ENCODE data around the gene NFKBIL1. TPM values are rescaled to one million over a fixed set of nuclear protein-coding genes. Genes with fewer than 3 reads are reported as not detected.

The NFKBIL1 gene
- total and polyA plus RNA-seq, 9 of the 15 experiments (the other 6 are each of a cell fraction or from before 2014, with no cell fraction given): 0.49 to 33.1 (median 7.6) TPM

DNA sequence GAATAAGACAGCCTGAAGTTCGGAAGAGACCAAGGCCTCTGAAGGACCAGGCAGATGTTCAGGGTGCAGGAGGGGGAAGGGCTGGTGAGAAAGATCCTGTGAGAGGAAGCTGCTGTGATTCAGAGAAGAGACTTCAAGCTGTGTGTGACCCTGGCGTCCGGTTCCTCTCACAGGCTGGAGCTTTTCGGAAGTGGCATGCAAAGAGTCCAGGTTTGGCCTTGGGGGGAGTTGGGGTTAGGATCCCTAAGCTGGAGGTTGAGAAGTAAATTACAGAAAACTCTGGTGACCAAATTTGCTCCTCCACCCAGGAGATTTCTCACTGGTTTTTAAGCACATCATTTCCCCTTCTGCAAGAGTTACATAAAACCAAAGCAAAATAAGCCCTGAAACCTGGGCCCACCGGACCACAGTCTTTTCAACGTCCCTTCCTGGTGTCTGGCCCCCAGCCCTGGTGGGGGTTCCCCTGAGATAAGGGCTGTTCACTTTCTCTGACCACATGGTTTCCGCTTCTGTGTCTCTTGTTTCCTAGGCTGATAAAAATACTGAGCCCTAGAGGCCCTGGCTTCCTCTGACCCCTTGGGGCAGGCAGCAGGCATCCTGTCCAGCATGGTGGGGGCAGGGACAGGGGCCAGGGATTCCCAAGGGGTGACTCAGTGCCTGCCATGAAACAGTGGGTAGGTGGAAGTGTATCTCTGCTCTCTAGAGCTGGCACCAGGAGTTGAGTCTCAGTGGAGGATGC, 12.7 kb downstream of the NFKBIL1 start (continued):
- TF ChIP-seq TEAD4 (IDR thresholded peaks at IDR 0.05; ENCODE audit: low read length) (peak; percentile 60; the same call in 1 of the 2 replicates), TEAD4 (CRISPR knock-in tag; IDR thresholded peaks at IDR 0.05; ENCODE audit: borderline replicate concordance) (no peak), MEF2A (IDR thresholded peaks at IDR 0.05; ENCODE audit: control insufficient read depth, low read depth, low read length) (no peak), CBFA2T3 (IDR thresholded peaks at IDR 0.05) (peak; percentile 87), SREBF2 (CRISPR knock-in tag; IDR thresholded peaks at IDR 0.05) (no peak), MYNN (IDR thresholded peaks at IDR 0.05) (0 out of 2 replicates have a peak, but pooled peaks have one; percentile 66), MYNN (CRISPR knock-in tag; IDR thresholded peaks at IDR 0.05) (no peak), SMAD1 (IDR thresholded peaks at IDR 0.05; ENCODE audit: low read depth, low read length, partially characterized antibody) (peak; percentile 30), ETV1 (tag; conservative IDR thresholded peaks at IDR 0.05; ENCODE audit: low read depth) (peak; percentile 94), RCOR1 (IDR thresholded peaks at IDR 0.05; ENCODE audit: borderline replicate concordance in 1 of 2, low read depth in 2 of 2, low read length in 2 of 2) (peak in 1 of 2 experiments; percentile 84; a peak in 1 of 4 replicates), HMG20B (CRISPR knock-in tag; IDR thresholded peaks at IDR 0.05) (0 out of 2 replicates have a peak, but pooled peaks have one; percentile 40), ZNF584 (CRISPR knock-in tag; IDR thresholded peaks at IDR 0.05; ENCODE audit: low read depth) (peak; percentile 73), DMBX1 (CRISPR knock-in tag; IDR thresholded peaks at IDR 0.05; ENCODE audit: borderline replicate concordance) (peak; percentile 66), MTA3 (IDR thresholded peaks at IDR 0.05; ENCODE audit: borderline replicate concordance) (peak; percentile 40; the same call in 1 of the 2 replicates)
- TF ChIP-seq, protein P1, sequence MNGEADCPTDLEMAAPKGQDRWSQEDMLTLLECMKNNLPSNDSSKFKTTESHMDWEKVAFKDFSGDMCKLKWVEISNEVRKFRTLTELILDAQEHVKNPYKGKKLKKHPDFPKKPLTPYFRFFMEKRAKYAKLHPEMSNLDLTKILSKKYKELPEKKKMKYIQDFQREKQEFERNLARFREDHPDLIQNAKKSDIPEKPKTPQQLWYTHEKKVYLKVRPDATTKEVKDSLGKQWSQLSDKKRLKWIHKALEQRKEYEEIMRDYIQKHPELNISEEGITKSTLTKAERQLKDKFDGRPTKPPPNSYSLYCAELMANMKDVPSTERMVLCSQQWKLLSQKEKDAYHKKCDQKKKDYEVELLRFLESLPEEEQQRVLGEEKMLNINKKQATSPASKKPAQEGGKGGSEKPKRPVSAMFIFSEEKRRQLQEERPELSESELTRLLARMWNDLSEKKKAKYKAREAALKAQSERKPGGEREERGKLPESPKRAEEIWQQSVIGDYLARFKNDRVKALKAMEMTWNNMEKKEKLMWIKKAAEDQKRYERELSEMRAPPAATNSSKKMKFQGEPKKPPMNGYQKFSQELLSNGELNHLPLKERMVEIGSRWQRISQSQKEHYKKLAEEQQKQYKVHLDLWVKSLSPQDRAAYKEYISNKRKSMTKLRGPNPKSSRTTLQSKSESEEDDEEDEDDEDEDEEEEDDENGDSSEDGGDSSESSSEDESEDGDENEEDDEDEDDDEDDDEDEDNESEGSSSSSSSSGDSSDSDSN (IDR thresholded peaks at IDR 0.05; ENCODE audit: borderline replicate concordance in 1 of 2, low read depth in 2 of 2, low read length in 2 of 2): 0 out of 4 replicates have a peak, but pooled peaks of 1 of the 2 experiments have one; percentile 35
- TF ChIP-seq, protein P2, sequence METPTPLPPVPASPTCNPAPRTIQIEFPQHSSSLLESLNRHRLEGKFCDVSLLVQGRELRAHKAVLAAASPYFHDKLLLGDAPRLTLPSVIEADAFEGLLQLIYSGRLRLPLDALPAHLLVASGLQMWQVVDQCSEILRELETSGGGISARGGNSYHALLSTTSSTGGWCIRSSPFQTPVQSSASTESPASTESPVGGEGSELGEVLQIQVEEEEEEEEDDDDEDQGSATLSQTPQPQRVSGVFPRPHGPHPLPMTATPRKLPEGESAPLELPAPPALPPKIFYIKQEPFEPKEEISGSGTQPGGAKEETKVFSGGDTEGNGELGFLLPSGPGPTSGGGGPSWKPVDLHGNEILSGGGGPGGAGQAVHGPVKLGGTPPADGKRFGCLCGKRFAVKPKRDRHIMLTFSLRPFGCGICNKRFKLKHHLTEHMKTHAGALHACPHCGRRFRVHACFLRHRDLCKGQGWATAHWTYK (CRISPR knock-in tag; IDR thresholded peaks at IDR 0.05): 0 out of 2 replicates have a peak, but pooled peaks have one; percentile 43
- TF ChIP-seq, protein P3, sequence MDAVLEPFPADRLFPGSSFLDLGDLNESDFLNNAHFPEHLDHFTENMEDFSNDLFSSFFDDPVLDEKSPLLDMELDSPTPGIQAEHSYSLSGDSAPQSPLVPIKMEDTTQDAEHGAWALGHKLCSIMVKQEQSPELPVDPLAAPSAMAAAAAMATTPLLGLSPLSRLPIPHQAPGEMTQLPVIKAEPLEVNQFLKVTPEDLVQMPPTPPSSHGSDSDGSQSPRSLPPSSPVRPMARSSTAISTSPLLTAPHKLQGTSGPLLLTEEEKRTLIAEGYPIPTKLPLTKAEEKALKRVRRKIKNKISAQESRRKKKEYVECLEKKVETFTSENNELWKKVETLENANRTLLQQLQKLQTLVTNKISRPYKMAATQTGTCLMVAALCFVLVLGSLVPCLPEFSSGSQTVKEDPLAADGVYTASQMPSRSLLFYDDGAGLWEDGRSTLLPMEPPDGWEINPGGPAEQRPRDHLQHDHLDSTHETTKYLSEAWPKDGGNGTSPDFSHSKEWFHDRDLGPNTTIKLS (IDR thresholded peaks at IDR 0.05; ENCODE audit: borderline replicate concordance, low read depth): no peak
- TF ChIP-seq, protein P4, sequence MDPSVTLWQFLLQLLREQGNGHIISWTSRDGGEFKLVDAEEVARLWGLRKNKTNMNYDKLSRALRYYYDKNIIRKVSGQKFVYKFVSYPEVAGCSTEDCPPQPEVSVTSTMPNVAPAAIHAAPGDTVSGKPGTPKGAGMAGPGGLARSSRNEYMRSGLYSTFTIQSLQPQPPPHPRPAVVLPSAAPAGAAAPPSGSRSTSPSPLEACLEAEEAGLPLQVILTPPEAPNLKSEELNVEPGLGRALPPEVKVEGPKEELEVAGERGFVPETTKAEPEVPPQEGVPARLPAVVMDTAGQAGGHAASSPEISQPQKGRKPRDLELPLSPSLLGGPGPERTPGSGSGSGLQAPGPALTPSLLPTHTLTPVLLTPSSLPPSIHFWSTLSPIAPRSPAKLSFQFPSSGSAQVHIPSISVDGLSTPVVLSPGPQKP (CRISPR knock-in tag; IDR thresholded peaks at IDR 0.05): no peak
- TF ChIP-seq, protein P5, sequence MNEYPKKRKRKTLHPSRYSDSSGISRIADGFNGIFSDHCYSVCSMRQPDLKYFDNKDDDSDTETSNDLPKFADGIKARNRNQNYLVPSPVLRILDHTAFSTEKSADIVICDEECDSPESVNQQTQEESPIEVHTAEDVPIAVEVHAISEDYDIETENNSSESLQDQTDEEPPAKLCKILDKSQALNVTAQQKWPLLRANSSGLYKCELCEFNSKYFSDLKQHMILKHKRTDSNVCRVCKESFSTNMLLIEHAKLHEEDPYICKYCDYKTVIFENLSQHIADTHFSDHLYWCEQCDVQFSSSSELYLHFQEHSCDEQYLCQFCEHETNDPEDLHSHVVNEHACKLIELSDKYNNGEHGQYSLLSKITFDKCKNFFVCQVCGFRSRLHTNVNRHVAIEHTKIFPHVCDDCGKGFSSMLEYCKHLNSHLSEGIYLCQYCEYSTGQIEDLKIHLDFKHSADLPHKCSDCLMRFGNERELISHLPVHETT (CRISPR knock-in tag; conservative IDR thresholded peaks at IDR 0.05 in 1 of 2, IDR thresholded peaks at IDR 0.05 in 1 of 2): peak in 1 of 2 experiments; percentile 49; a peak in 1 of 4 replicates
